ENCODE results near the gene ZRANB2.

Gene ZRANB2

GRCh38 chr1:71047635-71048607, 32.9 kb downstream of the ZRANB2 start, which contains the start of gene PTGER3:
TSS of gene PTGER3 (minus strand) at chr1:71047816. CDS start at chr1:71047577, 239 bp downstream.
- DNase-seq (ENCODE audit: low spot score): peak; percentile 45
- Mint-ChIP-seq H3K36me3 (ENCODE audit: low read depth) (peaks cover 2% of the 10 kb centered on the region), H3K4me3 (peak within 1 kb of the TSS; percentile 84), H3K9me3 (no peaks in the 10 kb centered on the region), H3K27me3 (ENCODE audit: low read depth) (peaks cover 55% of the 10 kb centered on the region), H3K27ac (no peak within 1 kb of the TSS), H3K4me1 (ENCODE audit: low read depth) (peaks cover 15% of the 10 kb centered on the region)

- Mint-ChIP-seq H3K9me3 (no peaks in the 10 kb centered on the region), H3K27me3 (ENCODE audit: low read depth) (peaks cover 53% of the 10 kb centered on the region), H3K4me3 (peak overlapping the region; percentile 84), H3K27ac (no peak overlapping the region), H3K4me1 (ENCODE audit: low read depth) (peaks cover 15% of the 10 kb centered on the region), H3K36me3 (ENCODE audit: low read depth) (peaks cover 2% of the 10 kb centered on the region)
- peak; percentile 18 for DNase-seq (ENCODE audit: low spot score)
These were observed 33.8 kb downstream of the ZRANB2 start for GRCh38 chr1:71046891-71047634.

- Mint-ChIP-seq H3K27ac (no peak overlapping the region), H3K27me3 (ENCODE audit: low read depth) (peaks cover 57% of the 10 kb centered on the region), H3K4me3 (peak overlapping the region; percentile 60), H3K9me3 (no peaks in the 10 kb centered on the region), H3K4me1 (ENCODE audit: low read depth) (peaks cover 21% of the 10 kb centered on the region), H3K36me3 (ENCODE audit: low read depth) (peaks cover 2% of the 10 kb centered on the region)
- DNase-seq (ENCODE audit: low spot score): no peak
These were observed 35.3 kb downstream of the ZRANB2 start for GRCh38 chr1:71045463-71046028.

- no peaks in the 10 kb centered on the region for H3K9me3 Mint-ChIP-seq
These were observed 36.0 kb downstream of the ZRANB2 start for GRCh38 chr1:71044833-71045232.

GRCh38 chr1:71043065-71043464, 37.8 kb downstream of the ZRANB2 start:
- DNase-seq (ENCODE audit: low spot score): no peak
- Mint-ChIP-seq H3K4me3 (no peak overlapping the region), H3K27me3 (ENCODE audit: low read depth) (peaks cover 46% of the 10 kb centered on the region), H3K36me3 (ENCODE audit: low read depth) (peaks cover 6% of the 10 kb centered on the region), H3K27ac (no peak overlapping the region), H3K4me1 (ENCODE audit: low read depth) (peaks cover 22% of the 10 kb centered on the region), H3K9me3 (no peaks in the 10 kb centered on the region)

More at GRCh38 chr1:71044833-71045232, 36.0 kb downstream of the ZRANB2 start:
- Mint-ChIP-seq H3K4me1 (ENCODE audit: low read depth) (peaks cover 20% of the 10 kb centered on the region), H3K27ac (no peak overlapping the region), H3K36me3 (ENCODE audit: low read depth) (peaks cover 2% of the 10 kb centered on the region), H3K4me3 (no peak overlapping the region), H3K27me3 (ENCODE audit: low read depth) (peaks cover 54% of the 10 kb centered on the region)
- no peak for DNase-seq (ENCODE audit: low spot score)

- no peak overlapping the region for H3K27ac Mint-ChIP-seq
- H3K4me3 Mint-ChIP-seq: no peak overlapping the region
- peaks cover 35% of the 10 kb centered on the region for H3K27me3 Mint-ChIP-seq (ENCODE audit: low read depth)
- DNase-seq (ENCODE audit: low spot score): no peak
- peaks cover 5% of the 10 kb centered on the region for H3K36me3 Mint-ChIP-seq (ENCODE audit: low read depth)
- no peaks in the 10 kb centered on the region for H3K9me3 Mint-ChIP-seq
- H3K4me1 Mint-ChIP-seq (ENCODE audit: low read depth): peaks cover 21% of the 10 kb centered on the region
These were observed 39.0 kb downstream of the ZRANB2 start for GRCh38 chr1:71041806-71042205.

- peaks cover 20% of the 10 kb centered on the region for H3K4me1 Mint-ChIP-seq (ENCODE audit: low read depth)
- peaks cover 4% of the 10 kb centered on the region for H3K36me3 Mint-ChIP-seq (ENCODE audit: low read depth)
- peaks cover 27% of the 10 kb centered on the region for H3K27me3 Mint-ChIP-seq (ENCODE audit: low read depth)
- no peak overlapping the region for H3K27ac Mint-ChIP-seq
- DNase-seq (ENCODE audit: low spot score): no peak
- H3K4me3 Mint-ChIP-seq: no peak overlapping the region
- no peaks in the 10 kb centered on the region for H3K9me3 Mint-ChIP-seq
These were observed 41.1 kb downstream of the ZRANB2 start for GRCh38 chr1:71039661-71040262.

GRCh38 chr1:71038942-71039341, 41.9 kb downstream of the ZRANB2 start:
- H3K27ac Mint-ChIP-seq: no peak overlapping the region
- DNase-seq (ENCODE audit: low spot score): no peak
- peaks cover 4% of the 10 kb centered on the region for H3K36me3 Mint-ChIP-seq (ENCODE audit: low read depth)
- peaks cover 25% of the 10 kb centered on the region for H3K27me3 Mint-ChIP-seq (ENCODE audit: low read depth)
- no peak overlapping the region for H3K4me3 Mint-ChIP-seq
- peaks cover 20% of the 10 kb centered on the region for H3K4me1 Mint-ChIP-seq (ENCODE audit: low read depth)
- H3K9me3 Mint-ChIP-seq: no peaks in the 10 kb centered on the region

GRCh38 chr1:71037829-71038620, 42.8 kb downstream of the ZRANB2 start:
- Mint-ChIP-seq H3K4me1 (ENCODE audit: low read depth) (peaks cover 20% of the 10 kb centered on the region), H3K4me3 (no peak overlapping the region), H3K9me3 (no peaks in the 10 kb centered on the region), H3K27ac (no peak overlapping the region), H3K36me3 (ENCODE audit: low read depth) (peaks cover 4% of the 10 kb centered on the region), H3K27me3 (ENCODE audit: low read depth) (peaks cover 26% of the 10 kb centered on the region)
- DNase-seq (ENCODE audit: low spot score): no peak

- Mint-ChIP-seq H3K9me3 (no peaks in the 10 kb centered on the region), H3K36me3 (ENCODE audit: low read depth) (peaks cover 4% of the 10 kb centered on the region), H3K27me3 (ENCODE audit: low read depth) (peaks cover 31% of the 10 kb centered on the region), H3K4me1 (ENCODE audit: low read depth) (peaks cover 20% of the 10 kb centered on the region), H3K4me3 (no peak overlapping the region), H3K27ac (no peak overlapping the region)
- no peak for DNase-seq (ENCODE audit: low spot score)
These were observed 43.8 kb downstream of the ZRANB2 start for GRCh38 chr1:71037066-71037465.

- no peaks in the 10 kb centered on the region for H3K36me3 Mint-ChIP-seq (ENCODE audit: low read depth)
- H3K27me3 Mint-ChIP-seq (ENCODE audit: low read depth): peaks cover 19% of the 10 kb centered on the region
- peaks cover 10% of the 10 kb centered on the region for H3K4me1 Mint-ChIP-seq (ENCODE audit: low read depth)
- no peak overlapping the region for H3K4me3 Mint-ChIP-seq
- no peak for DNase-seq (ENCODE audit: low spot score)
- no peak overlapping the region for H3K27ac Mint-ChIP-seq
- no peaks in the 10 kb centered on the region for H3K9me3 Mint-ChIP-seq
These were observed 47.7 kb downstream of the ZRANB2 start for GRCh38 chr1:71033136-71033535.

- H3K4me1 Mint-ChIP-seq (ENCODE audit: low read depth): peaks cover 8% of the 10 kb centered on the region
These were observed 49.4 kb downstream of the ZRANB2 start for GRCh38 chr1:71031426-71031825.

GRCh38 chr1:71030026-71030425, 50.8 kb downstream of the ZRANB2 start:
- Mint-ChIP-seq H3K4me3 (no peak overlapping the region), H3K9me3 (no peaks in the 10 kb centered on the region), H3K4me1 (ENCODE audit: low read depth) (peaks cover 3% of the 10 kb centered on the region), H3K27ac (no peak overlapping the region), H3K27me3 (ENCODE audit: low read depth) (peaks cover 13% of the 10 kb centered on the region), H3K36me3 (ENCODE audit: low read depth) (no peaks in the 10 kb centered on the region)
- no peak for DNase-seq (ENCODE audit: low spot score)

More at GRCh38 chr1:71031426-71031825, 49.4 kb downstream of the ZRANB2 start:
- Mint-ChIP-seq H3K36me3 (ENCODE audit: low read depth) (no peaks in the 10 kb centered on the region), H3K4me3 (no peak overlapping the region), H3K27me3 (ENCODE audit: low read depth) (peaks cover 23% of the 10 kb centered on the region), H3K9me3 (no peaks in the 10 kb centered on the region), H3K27ac (no peak overlapping the region)
- no peak for DNase-seq (ENCODE audit: low spot score)
